ENCODE data around the gene DGKD. TPM values are rescaled to one million over a fixed set of nuclear protein-coding genes. Genes with fewer than 3 reads are reported as not detected.

DGKD gene
- total and polyA plus RNA-seq, 2 experiments from 2014 or later = 3.9 to 4.0 TPM

GRCh38 chr2:233441161-233442027 lies 87.1 kb downstream of the DGKD start:
- Histone ChIP-seq H3K27ac (no peak overlapping the region), H3F3A (ENCODE audit: insufficient read depth) (no peaks in the 10 kb centered on the region), H3K27me3 (replicated peaks; ENCODE audit: insufficient read depth) (no peaks in the 10 kb centered on the region), H2AFZ (no peak overlapping the region), H3K4me3 (no peak overlapping the region), H3K9me3 (ENCODE audit: low read depth) (no peaks in the 10 kb centered on the region), H3K4me1 (ENCODE audit: insufficient read depth) (no peaks in the 10 kb centered on the region), H3K4me2 (ENCODE audit: unreplicated experiment) (no peak overlapping the region), H3K9ac (no peak overlapping the region), H3K79me2 (ENCODE audit: insufficient read depth) (no peaks in the 10 kb centered on the region), H4K20me1 (ENCODE audit: insufficient read depth) (no peaks in the 10 kb centered on the region), H3K36me3 (ENCODE audit: low read depth) (no peaks in the 10 kb centered on the region), H3K9me2 (ENCODE audit: insufficient read depth) (no peaks in the 10 kb centered on the region)
- TF ChIP-seq EZH2phosphoT487 (IDR thresholded peaks at IDR 0.05; ENCODE audit: insufficient read depth, low read depth) (no peak), EZH2 (IDR thresholded peaks at IDR 0.05; ENCODE audit: insufficient read depth, poor library complexity, severe bottlenecking) (no peak)
- 92 to 96% methylated on average over 23 to 24 of the region's 26 CpGs for WGBS, 2 experiments (ENCODE audit: low coverage in 1 of 2, low lambda C conversion rate in 2 of 2, missing lambda C conversion rate in 2 of 2)
- in situ Hi-C loops (cut with MboI) = no loop called here
- no peak for DNase-seq

DNA sequence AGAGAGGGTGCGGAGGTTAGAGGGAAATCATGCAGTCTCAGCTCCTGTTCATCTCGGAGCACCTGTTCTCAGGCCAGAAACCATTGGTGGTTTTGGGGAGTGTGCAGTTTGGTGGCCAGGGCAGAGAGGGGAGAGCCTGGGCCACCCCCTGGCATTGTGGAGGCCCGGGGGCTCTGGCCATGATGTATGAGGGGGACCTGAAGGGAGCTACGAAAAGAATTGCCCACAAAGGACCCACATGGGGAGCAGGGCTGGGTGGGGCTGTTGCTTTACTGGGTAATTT lies 87.7 kb downstream of the DGKD start:
- H3K4me3 ChIP-seq = no peak overlapping the region
- no peak overlapping the region for H3K9ac ChIP-seq
- no peaks in the 10 kb centered on the region for H3K27me3 ChIP-seq (replicated peaks; ENCODE audit: insufficient read depth)
- TF ChIP-seq EZH2 (IDR thresholded peaks at IDR 0.05; ENCODE audit: insufficient read depth, poor library complexity, severe bottlenecking) (no peak), EZH2phosphoT487 (IDR thresholded peaks at IDR 0.05; ENCODE audit: insufficient read depth, low read depth) (no peak)
- H2AFZ ChIP-seq = no peak overlapping the region
- H3F3A ChIP-seq (ENCODE audit: insufficient read depth) = no peaks in the 10 kb centered on the region
- no peaks in the 10 kb centered on the region for H3K36me3 ChIP-seq (ENCODE audit: low read depth)
- no peak overlapping the region for H3K4me2 ChIP-seq (ENCODE audit: unreplicated experiment)
- in situ Hi-C loops (cut with MboI) = no loop called here
- no peaks in the 10 kb centered on the region for H3K79me2 ChIP-seq (ENCODE audit: insufficient read depth)
- WGBS, 2 experiments (ENCODE audit: low coverage in 1 of 2, low lambda C conversion rate in 2 of 2, missing lambda C conversion rate in 2 of 2) = 82 to 83% methylated on average over 4 of the region's 4 CpGs
- H3K9me2 ChIP-seq (ENCODE audit: insufficient read depth) = no peaks in the 10 kb centered on the region
- DNase-seq = no peak
- no peaks in the 10 kb centered on the region for H3K4me1 ChIP-seq (ENCODE audit: insufficient read depth)
- no peaks in the 10 kb centered on the region for H4K20me1 ChIP-seq (ENCODE audit: insufficient read depth)
- no peak overlapping the region for H3K27ac ChIP-seq
- H3K9me3 ChIP-seq (ENCODE audit: low read depth) = no peaks in the 10 kb centered on the region

DNA sequence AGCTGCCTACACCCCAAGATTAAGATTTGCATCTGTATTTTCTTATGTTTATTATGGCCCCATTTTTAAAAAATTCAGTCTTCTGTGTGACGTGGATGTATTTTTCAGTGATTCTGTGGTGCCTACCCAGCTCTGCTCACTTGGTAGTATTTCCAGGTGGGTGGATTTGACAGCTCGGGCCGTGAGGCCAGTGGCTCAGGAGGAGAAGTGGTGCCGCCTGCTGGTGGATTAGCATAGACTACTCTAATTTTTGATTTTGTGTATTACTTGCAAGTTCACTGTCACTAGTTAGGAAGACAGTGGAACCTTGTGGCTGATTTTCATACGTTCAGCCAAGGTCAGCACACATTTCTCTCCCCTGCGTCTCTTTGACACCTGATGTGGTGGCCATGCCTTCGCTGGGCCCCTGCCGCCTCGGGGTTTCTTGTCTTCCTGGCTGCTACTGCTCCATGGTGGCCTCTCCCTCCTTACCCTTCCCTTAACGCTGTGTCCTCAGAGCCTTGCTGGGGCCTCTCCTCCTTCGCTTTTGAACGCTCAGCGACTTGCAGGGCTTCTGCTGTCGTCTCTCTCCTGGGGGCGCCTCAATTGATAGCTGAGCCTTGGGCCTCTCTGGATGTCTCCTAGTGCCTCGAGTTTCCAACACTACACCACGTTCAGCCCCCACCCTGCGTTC lies 89.4 kb downstream of the DGKD start:
- Histone ChIP-seq H3K79me2 (ENCODE audit: insufficient read depth) (no peaks in the 10 kb centered on the region), H3K36me3 (ENCODE audit: low read depth) (no peaks in the 10 kb centered on the region), H3K4me1 (ENCODE audit: insufficient read depth) (no peaks in the 10 kb centered on the region), H3K27ac (no peak overlapping the region), H3K9me2 (ENCODE audit: insufficient read depth) (no peaks in the 10 kb centered on the region), H3F3A (ENCODE audit: insufficient read depth) (no peaks in the 10 kb centered on the region), H3K4me3 (no peak overlapping the region), H3K27me3 (replicated peaks; ENCODE audit: insufficient read depth) (no peaks in the 10 kb centered on the region), H3K9ac (no peak overlapping the region), H3K9me3 (ENCODE audit: low read depth) (no peaks in the 10 kb centered on the region), H3K4me2 (ENCODE audit: unreplicated experiment) (no peak overlapping the region), H2AFZ (no peak overlapping the region), H4K20me1 (ENCODE audit: insufficient read depth) (no peaks in the 10 kb centered on the region)
- peak; percentile 91 for DNase-seq
- in situ Hi-C loops (cut with MboI) = no loop called here
- 52 to 58% methylated on average over 18 of the region's 18 CpGs for WGBS, 2 experiments (ENCODE audit: low coverage in 1 of 2, low lambda C conversion rate in 2 of 2, missing lambda C conversion rate in 2 of 2)
- TF ChIP-seq EZH2 (IDR thresholded peaks at IDR 0.05; ENCODE audit: insufficient read depth, poor library complexity, severe bottlenecking) (no peak), EZH2phosphoT487 (IDR thresholded peaks at IDR 0.05; ENCODE audit: insufficient read depth, low read depth) (no peak)

GRCh38 chr2:233444501-233444900 lies 90.2 kb downstream of the DGKD start:
- 95 to 97% methylated on average over 11 of the region's 11 CpGs for WGBS, 2 experiments (ENCODE audit: low coverage in 1 of 2, low lambda C conversion rate in 2 of 2, missing lambda C conversion rate in 2 of 2)
- Histone ChIP-seq H3K4me3 (no peak overlapping the region), H3K9ac (no peak overlapping the region), H3K4me2 (ENCODE audit: unreplicated experiment) (no peak overlapping the region), H4K20me1 (ENCODE audit: insufficient read depth) (no peaks in the 10 kb centered on the region), H3K9me2 (ENCODE audit: insufficient read depth) (no peaks in the 10 kb centered on the region), H3K27ac (no peak overlapping the region), H3K4me1 (ENCODE audit: insufficient read depth) (no peaks in the 10 kb centered on the region), H3K27me3 (replicated peaks; ENCODE audit: insufficient read depth) (no peaks in the 10 kb centered on the region), H3K9me3 (ENCODE audit: low read depth) (no peaks in the 10 kb centered on the region), H3K79me2 (ENCODE audit: insufficient read depth) (no peaks in the 10 kb centered on the region), H2AFZ (no peak overlapping the region), H3F3A (ENCODE audit: insufficient read depth) (no peaks in the 10 kb centered on the region), H3K36me3 (ENCODE audit: low read depth) (no peaks in the 10 kb centered on the region)
- no peak for DNase-seq
- in situ Hi-C loops (cut with MboI) = no loop called here
- TF ChIP-seq EZH2 (IDR thresholded peaks at IDR 0.05; ENCODE audit: insufficient read depth, poor library complexity, severe bottlenecking) = no peak

Data from GM23248 (cell line).